NCI-H748 treated with DMSO at 0.1 percent for 48 hours (cell line): Measurements from ENCODE around the gene WDR5.

ENCODE experiments used
- DNase-seq: peaks from one replicate; lab custom pipeline; 2025; lab: John Stamatoyannopoulos, UW

WDR5 gene

GRCh38 chr9:134189145-134189469, 53.2 kb downstream of the WDR5 start:
- no peak for DNase-seq

DNA sequence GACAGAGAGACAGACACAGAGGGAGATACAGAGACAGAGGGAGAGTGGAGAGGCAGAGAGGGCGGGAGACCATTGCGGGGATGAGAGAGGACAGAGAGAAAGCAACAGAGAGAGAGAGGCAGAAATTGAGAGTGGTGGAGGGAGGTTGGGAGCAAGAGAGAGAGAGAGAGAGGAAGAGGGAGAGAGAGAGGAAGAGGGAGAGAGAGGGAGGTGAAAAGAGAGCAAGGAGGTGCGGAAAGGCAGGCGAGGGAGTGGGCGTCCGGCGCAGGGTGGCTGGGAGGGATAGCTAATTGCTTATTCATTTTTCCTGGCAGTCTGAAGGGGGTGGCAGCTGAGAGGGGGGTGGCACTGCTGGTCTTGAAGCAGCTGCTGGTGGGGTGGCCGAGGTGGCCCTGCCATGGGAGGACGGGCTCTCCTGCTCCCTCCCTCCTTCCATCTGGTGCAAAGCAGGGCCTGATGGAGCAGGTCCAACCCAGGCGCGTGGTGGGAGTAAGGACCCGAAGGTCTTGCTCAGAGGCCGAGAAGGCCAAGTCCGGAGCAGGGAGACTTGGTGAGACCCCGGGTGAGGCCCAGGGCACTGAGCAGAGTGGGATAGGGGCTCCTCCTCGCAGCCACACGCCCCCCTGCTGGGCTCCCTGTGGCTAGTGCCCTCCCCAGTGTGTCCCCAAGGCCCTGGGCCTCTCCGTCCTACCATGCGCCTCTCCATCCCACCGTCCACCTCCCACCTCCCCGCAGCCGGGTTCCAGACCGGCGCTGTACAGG, 53.8 kb downstream of the WDR5 start:
- DNase-seq, result no peak

DNA sequence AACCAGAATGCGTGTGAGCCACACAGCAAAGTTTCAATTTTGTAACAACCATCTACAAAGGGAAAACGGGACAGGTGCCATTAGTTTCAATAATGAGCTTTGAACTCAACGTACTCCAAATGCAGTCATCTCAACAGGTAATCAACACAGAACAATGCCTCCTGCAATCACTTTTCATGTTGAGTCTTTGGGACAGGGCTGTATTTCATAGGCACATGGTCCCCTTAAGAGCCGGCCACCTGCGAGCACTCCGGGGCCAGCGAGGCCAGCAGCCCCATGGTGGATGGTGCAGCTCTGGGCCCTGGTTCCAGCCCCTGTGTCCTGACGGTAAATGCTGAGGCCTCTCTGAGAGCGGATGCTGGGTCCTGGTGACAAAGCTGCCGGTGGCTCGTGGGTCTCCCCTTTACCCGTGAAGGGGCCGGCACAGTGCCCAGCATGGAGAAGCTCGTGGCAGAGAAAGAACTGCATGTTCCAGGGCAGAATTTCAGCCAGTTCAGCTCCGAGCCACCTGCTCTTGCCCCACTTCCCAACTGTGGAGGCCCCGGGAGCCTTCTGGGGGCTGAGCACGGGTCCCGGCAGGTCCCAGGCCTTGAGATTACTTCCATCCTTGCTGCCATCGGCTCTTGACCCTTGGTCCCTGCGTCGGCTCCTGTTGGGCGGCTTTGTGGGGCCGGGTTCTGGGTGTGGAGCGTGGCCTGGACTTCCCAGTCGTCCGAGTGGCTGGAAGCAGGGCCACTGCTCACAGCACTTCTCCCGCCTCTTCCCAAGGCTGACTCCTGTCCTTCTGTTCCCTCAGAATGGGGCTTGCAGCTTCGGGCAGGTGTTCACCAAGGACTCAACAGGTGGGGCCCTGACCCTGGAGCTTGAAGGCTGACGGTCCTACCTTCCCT, 54.6 kb downstream of the WDR5 start:
- DNase-seq, result no peak

DNA sequence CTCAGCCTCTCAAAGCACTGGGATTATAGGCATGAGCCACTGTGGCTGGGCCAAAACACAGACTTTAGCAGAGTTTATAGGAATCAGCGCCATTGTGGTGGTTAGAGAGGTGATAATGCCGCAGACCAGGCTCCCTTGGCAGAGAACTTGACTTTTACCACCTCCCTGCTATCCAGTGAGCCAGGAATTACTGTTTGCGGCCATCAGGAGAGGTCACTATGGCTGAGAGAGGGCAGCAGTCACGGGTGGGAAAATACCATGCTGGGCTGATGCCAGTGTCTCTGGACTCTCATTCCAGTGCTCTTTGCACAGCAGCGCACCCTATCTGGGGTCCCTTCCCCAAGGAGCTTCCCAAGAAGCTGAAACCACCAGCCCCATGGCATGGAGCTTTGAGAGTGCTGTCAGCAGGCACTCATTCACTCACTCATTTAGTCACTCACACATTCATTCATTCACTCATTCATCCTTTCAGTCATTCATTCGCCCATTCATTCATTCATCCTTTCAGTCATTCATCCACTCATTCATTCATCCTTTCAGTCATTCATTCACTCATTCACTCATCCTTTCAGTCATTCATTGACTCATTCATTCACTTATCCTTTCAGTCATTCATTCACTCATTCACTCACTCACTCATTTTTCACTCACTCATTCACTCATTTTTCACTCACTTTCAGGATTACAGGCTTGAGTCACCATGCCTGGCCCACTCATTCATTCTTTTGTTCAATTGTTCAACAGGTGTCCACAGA, 55.8 kb downstream of the WDR5 start:
- DNase-seq, result no peak

- no peak for DNase-seq
These were observed 56.5 kb downstream of the WDR5 start for GRCh38 chr9:134192311-134192950.

GRCh38 chr9:134192951-134193731, 57.3 kb downstream of the WDR5 start:
- no peak for DNase-seq

- no peak for DNase-seq
These were observed 58.1 kb downstream of the WDR5 start for GRCh38 chr9:134193912-134194535.

GRCh38 chr9:134195558-134195957, 59.7 kb downstream of the WDR5 start:
- no peak for DNase-seq

- no peak for DNase-seq
These were observed 61.0 kb downstream of the WDR5 start for GRCh38 chr9:134196911-134197310.

- no peak for DNase-seq
These were observed 62.9 kb downstream of the WDR5 start for GRCh38 chr9:134198791-134199190.

GRCh38 chr9:134200730-134201129, 64.8 kb downstream of the WDR5 start:
- no peak for DNase-seq

GRCh38 chr9:134203224-134203623, 67.3 kb downstream of the WDR5 start:
- no peak for DNase-seq

DNA sequence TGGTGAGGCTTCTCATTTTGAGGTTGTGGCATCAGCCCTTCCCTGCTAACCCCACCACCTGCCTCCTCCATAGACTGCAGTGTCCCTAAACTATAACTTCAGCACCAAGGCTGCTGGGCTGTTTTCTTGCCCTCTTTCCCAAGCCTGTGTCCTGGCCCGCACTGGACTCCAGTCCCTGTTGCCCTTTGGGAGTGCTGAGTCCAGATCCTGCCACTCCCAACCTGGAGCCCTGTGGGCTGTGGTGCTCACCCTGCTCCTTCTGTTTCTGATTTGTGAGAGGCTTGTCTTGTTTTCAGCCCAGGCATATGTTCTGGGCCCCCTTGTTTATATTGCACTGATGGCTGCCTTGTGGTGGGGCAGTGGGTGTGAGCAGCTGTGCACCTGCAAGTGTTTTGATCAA, 68.2 kb downstream of the WDR5 start:
- peak; percentile 42 for DNase-seq

- DNase-seq, result peak; percentile 60
These were observed 69.2 kb downstream of the WDR5 start for GRCh38 chr9:134204991-134205578.

DNA sequence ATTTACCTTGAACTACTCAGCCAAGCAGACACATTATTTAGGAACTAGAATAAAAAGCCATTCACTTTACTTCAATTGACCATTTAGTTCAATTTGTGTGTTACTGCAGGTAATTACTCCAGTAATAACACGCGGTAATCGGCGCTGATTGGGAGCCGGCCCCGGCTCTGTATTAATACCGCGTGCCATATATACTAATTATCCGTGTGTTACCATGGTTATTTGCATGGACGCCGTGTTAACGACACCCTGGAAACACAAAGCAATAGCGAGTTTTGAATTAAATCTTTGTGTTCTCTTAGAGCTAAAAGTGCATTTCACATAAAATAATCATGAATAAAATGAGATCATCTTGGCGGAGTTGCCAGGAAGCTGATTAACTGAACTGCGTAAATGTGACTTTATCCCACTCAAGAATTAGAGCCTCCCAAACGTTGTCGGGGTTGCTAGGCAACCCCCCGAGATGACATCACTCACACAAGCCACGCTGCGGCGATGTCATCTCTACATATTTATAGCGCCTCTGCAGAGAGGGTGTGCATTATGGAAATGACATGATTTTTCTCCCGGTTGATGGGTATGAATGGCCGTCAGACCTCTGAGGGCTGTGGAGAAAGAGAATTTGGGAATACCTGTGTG, 69.9 kb downstream of the WDR5 start:
- peak; percentile 91 for DNase-seq

DNA sequence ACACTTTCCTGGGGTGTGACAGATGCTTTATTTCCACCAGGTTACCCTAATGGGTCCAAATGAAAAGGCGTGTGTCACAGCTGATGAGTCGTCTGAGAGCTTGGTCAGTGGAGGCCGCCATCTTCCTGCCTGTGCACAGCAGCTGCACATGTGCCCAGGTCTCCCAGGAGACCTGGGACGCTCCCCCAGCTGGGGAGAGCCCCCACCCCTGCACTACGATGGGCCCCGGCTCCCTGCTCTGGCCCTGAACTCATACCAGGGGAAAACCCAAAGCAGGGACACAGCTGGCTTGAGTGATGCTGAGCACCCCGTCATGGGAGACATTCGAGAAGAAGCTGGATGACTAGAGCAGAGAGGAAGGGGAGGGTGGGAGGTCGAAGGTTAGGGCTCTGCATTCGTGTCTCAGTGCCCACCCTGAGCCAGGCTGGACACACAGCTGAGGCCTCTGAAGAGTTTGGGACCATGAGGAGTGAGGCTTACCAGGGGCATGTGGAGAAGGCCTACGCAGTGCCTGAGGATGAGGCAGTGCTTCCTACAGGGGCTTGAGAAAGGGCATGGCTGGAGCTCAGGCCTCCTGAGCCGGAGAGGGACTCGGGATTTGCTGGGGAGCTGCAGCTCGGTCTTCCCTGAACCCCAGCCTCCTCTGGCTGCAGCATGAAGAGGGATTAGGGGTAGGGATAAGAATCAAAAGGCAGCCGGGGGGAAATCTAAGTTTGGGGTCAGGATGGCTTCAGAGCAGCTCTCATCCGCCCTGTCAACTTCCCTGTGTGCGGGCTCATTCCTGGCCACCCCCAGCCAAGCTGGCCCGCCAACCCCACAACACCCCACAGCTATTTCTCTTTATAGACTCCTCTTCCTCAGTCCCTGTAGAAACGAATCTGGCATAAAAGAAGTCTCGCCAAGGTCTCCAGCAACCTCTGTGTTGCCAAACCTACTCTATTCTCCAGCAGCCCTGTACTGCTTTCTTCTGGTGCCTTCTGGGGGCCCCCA, 70.7 kb downstream of the WDR5 start:
- no peak for DNase-seq

- DNase-seq, result no peak
These were observed 72.5 kb downstream of the WDR5 start for GRCh38 chr9:134208310-134208841.

GRCh38 chr9:134208981-134209725, 73.3 kb downstream of the WDR5 start:
- no peak for DNase-seq
